HCT116 (cell line): ENCODE measurements around the gene DTYMK. TPM values are rescaled to one million over a fixed set of nuclear protein-coding genes. Genes with fewer than 3 reads are reported as not detected.

Experiments
- ATAC-seq: fragments of 200-7000 bp; cut with Tn5 transposase; 2 replicates; pipeline ENCODE4 v1.9.1; 2020; ENCODE audit warnings: mild to moderate bottlenecking, moderate library complexity
- BruUV-seq: library from RNA; stranded (reverse); fragments of 400-500 nt; replicated peaks from 2 replicates; lab custom pipeline; 2021; lab: Mats Ljungman, UMichigan
- CTCF ChIA-PET: fragments of 300-600 bp; sonication (Branson Sonifier 250); formaldehyde crosslinking; loops from one replicate; lab custom pipeline; 2021; ENCODE audit warnings: antibody characterized with exemption; lab: Charles Lee
- POLR2A ChIA-PET: fragments of 300-600, 350-600 bp; sonication (Branson Sonifier 250); formaldehyde crosslinking; loops from one replicate; lab custom pipeline; 2021; ENCODE audit warnings: antibody characterized with exemption; lab: Charles Lee
- RAD21 ChIA-PET, 2 experiments: fragments of 300-600 bp; sonication (Branson Sonifier 250); formaldehyde crosslinking; loops; one replicate each; lab custom pipeline; 2023; ENCODE audit warnings: low total read pairs in 2 of 2; ENCODE audit not compliant: uncharacterized antibody in 2 of 2, unreplicated experiment in 2 of 2, low non-redundant PET in 1 of 2; lab: Charles Lee
- DNase-seq: peaks from one replicate; pipeline ENCODE4 v3.0.0-alpha.2; 2010; ENCODE audit warnings: low read depth, low spot score
- H2AFZ ChIP-seq: fragments of 200-600 bp; shearing (Covaris generic), sonication (generic); 2 replicates; pipeline ENCODE4 v1.6.1; 2017; ENCODE audit warnings: low read depth, mixed run types, mixed read lengths, antibody characterized with exemption, low read length; ENCODE audit not compliant: poor library complexity, severe bottlenecking
- H3K27ac ChIP-seq: 2 replicates; pipeline ENCODE4 v1.5.1; 2012; ENCODE audit warnings: low read depth, low read length
- H3K27me3 ChIP-seq: fragments of 200-600 bp; sonication (generic); 2 replicates; pipeline ENCODE4 v1.6.1; 2016; ENCODE audit warnings: mixed run types, low read length, mixed read lengths; ENCODE audit not compliant: insufficient read depth
- H3K36me3 ChIP-seq, 2 experiments: fragments of 200-500 bp in 1 of 2; fragments of 200-600 bp in 1 of 2; sonication (Bioruptor generic) in 1 of 2; sonication (generic) in 1 of 2; 2 replicates each; pipeline versions ENCODE4 v1.5.1 to v1.6.1; 2014 to 2016; ENCODE audit warnings: low read length in 2 of 2, inconsistent platforms in 1 of 2, mixed read lengths in 1 of 2, mixed run types in 1 of 2; ENCODE audit not compliant: insufficient read depth in 2 of 2, control insufficient read depth in 1 of 2
- H3K4me1 ChIP-seq, 2 experiments: fragments of 200-600 bp in 1 of 2; sonication (generic) in 1 of 2; 2 replicates each; pipeline versions ENCODE4 v1.5.1 to v1.6.1; 2012 to 2017; ENCODE audit warnings: low read length in 2 of 2, inconsistent platforms in 1 of 2, mild to moderate bottlenecking in 1 of 2, mixed read lengths in 1 of 2, mixed run types in 1 of 2, moderate library complexity in 1 of 2; ENCODE audit not compliant: insufficient read depth in 2 of 2, control insufficient read depth in 1 of 2
- H3K4me2 ChIP-seq: fragments of 200-600 bp; sonication (generic); 2 replicates; pipeline ENCODE4 v1.6.1; 2017; ENCODE audit warnings: mixed run types, low read length, mixed read lengths
- H3K4me3 ChIP-seq, 2 experiments: fragments of 200-600 bp in 1 of 2; sonication (generic) in 1 of 2; replicated peaks in 1 of 2; 2 replicates each; pipeline ENCODE4 v1.5.1; 2011 to 2016; ENCODE audit warnings: low read length in 2 of 2, control low read depth in 1 of 2, low read depth in 1 of 2, mild to moderate bottlenecking in 1 of 2, mixed read lengths in 1 of 2, mixed run types in 1 of 2
- H3K79me2 ChIP-seq: fragments of 200-600 bp; sonication (generic); 2 replicates; pipeline ENCODE4 v1.6.1; 2017; ENCODE audit warnings: mild to moderate bottlenecking, mixed run types, low read length, moderate library complexity, mixed read lengths; ENCODE audit not compliant: insufficient read depth
- H3K9ac ChIP-seq: fragments of 200-600 bp; sonication (generic); 2 replicates; pipeline ENCODE4 v1.6.1; 2016; ENCODE audit warnings: low read length, mixed read lengths
- H3K9me2 ChIP-seq: fragments of 200-600 bp; sonication (generic), shearing (Covaris generic); 2 replicates; pipeline ENCODE4 v1.6.1; 2017; ENCODE audit warnings: mixed run types, mild to moderate bottlenecking, moderate library complexity; ENCODE audit not compliant: insufficient read depth
- H3K9me3 ChIP-seq, 2 experiments: fragments of 200-500 bp in 1 of 2; fragments of 200-600 bp in 1 of 2; sonication (Bioruptor generic) in 1 of 2; sonication (generic) in 1 of 2; 2 replicates each; pipeline ENCODE4 v1.6.1; 2014 to 2017; ENCODE audit warnings: low read length in 2 of 2, mixed read lengths in 2 of 2, inconsistent platforms in 1 of 2, low read depth in 1 of 2, mild to moderate bottlenecking in 1 of 2, mixed run types in 1 of 2, moderate library complexity in 1 of 2; ENCODE audit not compliant: control insufficient read depth in 1 of 2, insufficient read depth in 1 of 2
- H4K20me1 ChIP-seq: fragments of 200-600 bp; sonication (generic), shearing (Covaris generic); 2 replicates; pipeline ENCODE4 v1.6.1; 2017; ENCODE audit warnings: mixed run types, mild to moderate bottlenecking, moderate library complexity; ENCODE audit not compliant: insufficient read depth
- CBX3 ChIP-seq: IDR thresholded peaks from 2 replicates; pipeline ENCODE4 v1.6.1; 2012; ENCODE audit warnings: low read depth
- ELF1 ChIP-seq: IDR thresholded peaks from 2 replicates; pipeline ENCODE4 v1.6.1; 2012; ENCODE audit warnings: low read depth, borderline replicate concordance
- JUND ChIP-seq: IDR thresholded peaks from 2 replicates; pipeline ENCODE4 v1.6.1; 2012
- POLR2AphosphoS5 ChIP-seq: IDR thresholded peaks from 2 replicates; pipeline ENCODE4 v1.6.1; 2011; ENCODE audit warnings: mild to moderate bottlenecking, low read depth, low read length, moderate library complexity
- REST ChIP-seq: IDR thresholded peaks from 2 replicates; pipeline ENCODE4 v1.6.1; 2012; ENCODE audit warnings: low read depth
- SIN3A ChIP-seq: IDR thresholded peaks from 2 replicates; pipeline ENCODE4 v1.6.1; 2012; ENCODE audit warnings: low read depth
- SP1 ChIP-seq: IDR thresholded peaks from 2 replicates; pipeline ENCODE4 v1.6.1; 2012; ENCODE audit warnings: low read depth
- ZNF274 ChIP-seq: fragments of 200-500 bp; sonication (Bioruptor generic); IDR thresholded peaks from 2 replicates; pipeline ENCODE4 v1.6.1; 2014; ENCODE audit warnings: mild to moderate bottlenecking, low read depth, low read length, inconsistent platforms
- intact Hi-C: fragments of 100-400 bp; cut with micrococcal nuclease; formaldehyde crosslinking; loops from 2 replicates; pipeline ENCODE4 v1.10.0; 2022
- total RNA-seq: library from RNA; stranded (reverse); gene quantifications from one replicate; pipeline ENCODE4 v1.2.1, GENCODE V29; 2021; ENCODE audit not compliant: unreplicated experiment

DTYMK gene
- total RNA-seq, 1 experiment from 2014 or later: 83.3 TPM

DNA sequence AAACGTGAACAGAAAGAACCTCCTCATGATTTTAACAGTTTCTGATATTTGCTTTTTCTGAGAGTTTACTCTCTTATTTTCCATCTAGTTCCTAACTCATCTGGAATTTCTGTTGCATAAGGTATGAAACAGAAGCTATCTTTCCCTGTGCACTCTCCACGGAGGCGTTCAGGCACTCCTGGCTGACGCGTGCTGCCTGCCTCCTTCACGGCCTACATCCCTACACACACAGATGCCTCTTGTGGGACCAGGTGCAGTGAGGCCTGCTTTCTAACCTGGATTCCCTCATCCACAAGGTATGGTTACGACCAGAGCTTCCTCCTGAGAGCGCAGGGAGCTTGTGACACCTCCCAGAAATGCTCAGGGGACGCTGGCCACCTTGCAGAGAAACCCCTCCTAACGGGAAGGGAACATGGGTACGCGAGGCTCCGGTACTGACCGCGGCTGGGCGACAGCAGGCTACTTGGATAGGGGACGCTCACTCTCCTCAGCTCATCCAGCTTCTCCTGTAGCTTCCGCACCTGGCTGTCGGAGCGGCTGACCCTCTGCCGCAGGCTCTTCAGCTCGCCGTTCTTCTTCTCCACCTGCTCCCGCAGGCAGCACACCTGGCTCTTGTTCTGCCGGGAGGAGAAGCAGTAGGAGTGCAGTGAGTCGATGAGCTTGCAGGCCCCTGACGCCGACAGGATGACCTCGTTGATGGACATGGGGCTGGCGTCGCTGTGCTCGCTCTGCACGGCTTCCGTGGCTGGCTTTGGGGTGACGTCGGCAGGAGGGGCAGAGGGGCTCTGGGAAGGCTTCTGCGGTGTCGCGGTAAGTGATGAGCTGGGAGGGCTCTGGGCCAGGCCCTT is 53.9 kb downstream of the DTYMK start:
- BruUV-seq: no TSS peak

More for the DNA sequence above, 53.9 kb downstream of the DTYMK start:
- ATAC-seq: no peak
- no peak overlapping the region for H3K9ac ChIP-seq
- intact Hi-C loops: no loop called here
- H3K9me2 ChIP-seq: no peaks in the 10 kb centered on the region
- H4K20me1 ChIP-seq: no peaks in the 10 kb centered on the region
- CTCF ChIA-PET: no interaction called here
- H3K27me3 ChIP-seq: no peaks in the 10 kb centered on the region
- H3K79me2 ChIP-seq: peaks cover 88% of the 10 kb centered on the region
- H3K4me1 ChIP-seq: peaks cover 5 to 11% of the 10 kb centered on the region in 2 experiments; a peak in 3 of 4 replicates
- TF ChIP-seq REST (no peak), ZNF274 (no peak), SP1 (no peak), JUND (no peak), ELF1 (no peak), POLR2AphosphoS5 (no peak), CBX3 (no peak), SIN3A (no peak)
- TF ChIP-seq, all 23 proteins: peak for 0
- H3K4me3 ChIP-seq: no peak overlapping the region
- POLR2A ChIA-PET: no interaction called here
- H3K4me2 ChIP-seq: no peak overlapping the region
- H3K9me3 ChIP-seq: no peaks in the 10 kb centered on the region
- RAD21 ChIA-PET: no interaction called here
- peaks cover 13 to 27% of the 10 kb centered on the region in 2 experiments for H3K36me3 ChIP-seq
- DNase-seq: no peak
- no peak overlapping the region for H3K27ac ChIP-seq
- H2AFZ ChIP-seq: no peak overlapping the region
